H9 (cell line): Measurements from ENCODE around the gene KREMEN1. TPM values are rescaled to one million over a fixed set of nuclear protein-coding genes. Genes with fewer than 3 reads are reported as not detected.

Source experiments
- DNase-seq: peaks from one replicate; pipeline ENCODE4 v3.0.0-alpha.2; 2017
- H2AFZ ChIP-seq: one replicate; pipeline ENCODE4 v1.6.1; 2013; ENCODE audit warnings: mild to moderate bottlenecking, low read length, control low read depth, moderate library complexity
- H2AK5ac ChIP-seq: 2 replicates; pipeline ENCODE4 v1.6.1; 2013; ENCODE audit warnings: low read length, control low read depth, mixed read lengths; ENCODE audit not compliant: insufficient read length
- H2BK120ac ChIP-seq: one replicate; pipeline ENCODE4 v1.6.1; 2013; ENCODE audit warnings: low read depth, mild to moderate bottlenecking, low read length, control low read depth, inconsistent platforms; ENCODE audit not compliant: poor library complexity, severe bottlenecking
- H2BK12ac ChIP-seq: 2 replicates; pipeline ENCODE4 v1.6.1; 2013; ENCODE audit warnings: low read length, control low read depth, mixed read lengths, low read depth; ENCODE audit not compliant: insufficient read length
- H2BK15ac ChIP-seq: 2 replicates; pipeline ENCODE4 v1.6.1; 2013; ENCODE audit warnings: low read depth, low read length, control low read depth
- H2BK20ac ChIP-seq: one replicate; pipeline ENCODE4 v1.6.1; 2013; ENCODE audit warnings: low read depth, mild to moderate bottlenecking, low read length, control low read depth, inconsistent platforms; ENCODE audit not compliant: poor library complexity, severe bottlenecking
- H2BK5ac ChIP-seq: 2 replicates; pipeline ENCODE4 v1.6.1; 2013; ENCODE audit warnings: low read length, control low read depth, mixed read lengths; ENCODE audit not compliant: insufficient read length
- H3K14ac ChIP-seq: 2 replicates; pipeline ENCODE4 v1.6.1; 2013; ENCODE audit warnings: low read length, control low read depth; ENCODE audit not compliant: insufficient read depth
- H3K18ac ChIP-seq: 2 replicates; pipeline ENCODE4 v1.6.1; 2013; ENCODE audit warnings: low read depth, mild to moderate bottlenecking, mixed read lengths, low read length, control low read depth; ENCODE audit not compliant: insufficient read length
- H3K23ac ChIP-seq: 2 replicates; pipeline ENCODE4 v1.6.1; 2013; ENCODE audit warnings: low read length, control low read depth, mixed read lengths, low read depth; ENCODE audit not compliant: insufficient read length
- H3K23me2 ChIP-seq: 2 replicates; pipeline ENCODE4 v1.6.1; 2013; ENCODE audit warnings: low read depth, mild to moderate bottlenecking, mixed read lengths, low read length, control low read depth; ENCODE audit not compliant: insufficient read length, poor library complexity, severe bottlenecking
- H3K27ac ChIP-seq: 2 replicates; pipeline ENCODE4 v1.5.1; 2013; ENCODE audit warnings: low read length, control low read depth, mixed read lengths, low read depth; ENCODE audit not compliant: insufficient read length
- H3K27me3 ChIP-seq: 2 replicates; pipeline ENCODE4 v1.6.1; 2013; ENCODE audit warnings: low read length, control low read depth, inconsistent platforms; ENCODE audit not compliant: insufficient read depth
- H3K4ac ChIP-seq: 2 replicates; pipeline ENCODE4 v1.6.1; 2013; ENCODE audit warnings: low read depth, mild to moderate bottlenecking, control low read depth, inconsistent platforms, low read length, moderate library complexity
- H3K4me1 ChIP-seq: 2 replicates; pipeline ENCODE4 v1.6.1; 2013; ENCODE audit warnings: low read length, control low read depth, inconsistent platforms; ENCODE audit not compliant: insufficient read depth
- H3K4me2 ChIP-seq: 2 replicates; pipeline ENCODE4 v1.6.1; 2013; ENCODE audit warnings: low read length, control low read depth, mixed read lengths; ENCODE audit not compliant: insufficient read length, insufficient read depth
- H3K56ac ChIP-seq: 2 replicates; pipeline ENCODE4 v1.6.1; 2013; ENCODE audit warnings: low read depth, mild to moderate bottlenecking, mixed read lengths, low read length, control low read depth; ENCODE audit not compliant: insufficient read length
- H3K79me1 ChIP-seq: 2 replicates; pipeline ENCODE4 v1.6.1; 2013; ENCODE audit warnings: low read depth, mild to moderate bottlenecking, moderate library complexity, low read length, control low read depth, inconsistent platforms; ENCODE audit not compliant: insufficient read depth, poor library complexity, severe bottlenecking
- H3K79me2 ChIP-seq: 2 replicates; pipeline ENCODE4 v1.6.1; 2013; ENCODE audit warnings: low read length, control low read depth, inconsistent platforms; ENCODE audit not compliant: insufficient read depth
- H3K9ac ChIP-seq: 2 replicates; pipeline ENCODE4 v1.6.1; 2013; ENCODE audit warnings: low read length, control low read depth, mixed read lengths; ENCODE audit not compliant: insufficient read length; ENCODE audit errors: extremely low read depth
- H3K9me3 ChIP-seq: one replicate; pipeline ENCODE4 v1.6.1; 2013; ENCODE audit warnings: low read depth, low read length, inconsistent platforms; ENCODE audit not compliant: control insufficient read depth
- H3T11ph ChIP-seq: one replicate; pipeline ENCODE4 v1.6.1; 2013; ENCODE audit warnings: mild to moderate bottlenecking, low read length, control low read depth, inconsistent platforms
- H4K20me1 ChIP-seq: one replicate; pipeline ENCODE4 v1.6.1; 2013; ENCODE audit not compliant: control insufficient read depth, insufficient read length, insufficient read depth
- H4K5ac ChIP-seq: 2 replicates; pipeline ENCODE4 v1.6.1; 2013; ENCODE audit warnings: low read depth, mild to moderate bottlenecking, mixed read lengths, low read length, control low read depth; ENCODE audit not compliant: insufficient read length
- H4K8ac ChIP-seq: replicated peaks from 2 replicates; pipeline ENCODE4 v1.6.1; 2013; ENCODE audit warnings: low read length, control low read depth, mixed read lengths, low read depth; ENCODE audit not compliant: insufficient read length
- H4K91ac ChIP-seq: 2 replicates; pipeline ENCODE4 v1.6.1; 2013; ENCODE audit warnings: low read depth, mild to moderate bottlenecking, moderate library complexity, mixed read lengths, low read length, control low read depth; ENCODE audit not compliant: insufficient read length
- H3K27ac Mint-ChIP-seq, 3 experiments: 2 replicates in 2 of 3; 3 replicates in 1 of 3; pipeline ENCODE4 v1.8.0; 2020 to 2021; ENCODE audit warnings: mixed read lengths in 3 of 3, mild to moderate bottlenecking in 1 of 3, moderate library complexity in 1 of 3
- H3K27me3 Mint-ChIP-seq: 2 replicates; pipeline ENCODE4 v1.8.0; 2021; ENCODE audit warnings: low read depth, mild to moderate bottlenecking, moderate library complexity, mixed read lengths
- H3K36me3 Mint-ChIP-seq, 3 experiments: 2 replicates in 2 of 3; 3 replicates in 1 of 3; pipeline ENCODE4 v1.8.0; 2020 to 2021; ENCODE audit warnings: low read depth in 3 of 3, mixed read lengths in 3 of 3; ENCODE audit not compliant: insufficient read depth in 1 of 3
- H3K4me1 Mint-ChIP-seq, 2 experiments: 2 replicates each; pipeline ENCODE4 v1.8.0; 2020; ENCODE audit warnings: mixed read lengths in 2 of 2
- H3K4me3 Mint-ChIP-seq, 2 experiments: 2 replicates in 1 of 2; 3 replicates in 1 of 2; pipeline ENCODE4 v1.8.0; 2020 to 2021; ENCODE audit warnings: mild to moderate bottlenecking in 2 of 2, mixed read lengths in 2 of 2, moderate library complexity in 1 of 2
- H3K9me3 Mint-ChIP-seq, 2 experiments: 2 replicates in 1 of 2; 3 replicates in 1 of 2; pipeline ENCODE4 v1.8.0; 2020; ENCODE audit warnings: mild to moderate bottlenecking in 2 of 2, mixed read lengths in 2 of 2, moderate library complexity in 1 of 2
- WGBS: extraction: QIAGEN DNeasy Blood & Tissue Kit; methylation state at CpG from one replicate; pipeline ENCODE4 v1.1.7; 2013; ENCODE audit warnings: missing lambda C conversion rate, low lambda C conversion rate, mixed read lengths; ENCODE audit not compliant: insufficient read length; ENCODE audit errors: extremely low coverage; 5-methylcytosine and 5-hydroxymethylcytosine counted together
- total RNA-seq: library from RNA; stranded (reverse); gene quantifications from 2 replicates; pipeline ENCODE4 v1.2.1, GENCODE V29; 2021
- TF ChIP-seq, protein P1 (sequence below): fragments of 200-600 bp; sonication (generic); conservative IDR thresholded peaks from 3 replicates; pipeline ENCODE4 v1.8.0; 2021; ENCODE audit warnings: antibody characterized with exemption, mild to moderate bottlenecking

Gene KREMEN1
- total RNA-seq, 1 experiment from 2014 or later: 2.4 TPM

DNA sequence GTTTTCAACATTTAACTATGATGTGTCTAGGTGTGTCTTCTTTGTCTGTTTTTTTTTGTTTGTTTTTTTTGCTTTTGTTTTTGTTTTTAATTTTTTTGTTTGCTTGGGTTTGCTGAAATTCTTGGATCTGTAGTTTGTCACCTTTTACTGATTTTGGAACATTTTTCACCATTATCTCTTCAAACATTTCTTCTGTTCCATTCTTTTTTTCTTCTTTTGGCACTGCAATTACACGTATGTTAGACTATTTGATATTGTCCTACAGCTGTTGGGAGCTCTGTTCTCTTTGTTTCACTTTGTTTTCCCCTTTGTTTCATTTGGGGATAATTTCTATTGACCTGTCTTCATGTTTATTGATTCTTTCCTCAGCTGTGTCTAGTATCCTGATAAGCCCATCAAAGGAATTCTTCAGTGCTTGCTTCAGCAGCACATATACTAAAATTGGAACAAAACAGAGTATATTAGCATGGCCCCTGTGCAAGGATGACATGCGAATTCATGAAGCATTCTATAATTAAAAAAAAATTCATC, 60.8 kb downstream of the KREMEN1 start:
- Mint-ChIP-seq H3K4me3 (no peak overlapping the region), H3K36me3 (peaks cover 3 to 4% (median 4%) of the 10 kb centered on the region in 3 experiments; a peak in 4 of 7 replicates), H3K9me3 (peaks cover 4 to 7% of the 10 kb centered on the region in 2 experiments; a peak in 2 of 5 replicates), H3K4me1 (peaks cover 3 to 4% of the 10 kb centered on the region in 2 experiments), H3K27ac (no peak overlapping the region), H3K27me3 (peaks cover 2% of the 10 kb centered on the region; the same call in 1 of the 2 replicates)
- no peak overlapping the region for H2BK15ac ChIP-seq
- no peak overlapping the region for H3T11ph ChIP-seq
- H3K14ac ChIP-seq: no peak overlapping the region
- no peak overlapping the region for H2BK120ac ChIP-seq
- no peak overlapping the region for H2BK20ac ChIP-seq
- H3K79me1 ChIP-seq: no peaks in the 10 kb centered on the region
- H4K5ac ChIP-seq: no peak overlapping the region
- TF ChIP-seq, protein P1, sequence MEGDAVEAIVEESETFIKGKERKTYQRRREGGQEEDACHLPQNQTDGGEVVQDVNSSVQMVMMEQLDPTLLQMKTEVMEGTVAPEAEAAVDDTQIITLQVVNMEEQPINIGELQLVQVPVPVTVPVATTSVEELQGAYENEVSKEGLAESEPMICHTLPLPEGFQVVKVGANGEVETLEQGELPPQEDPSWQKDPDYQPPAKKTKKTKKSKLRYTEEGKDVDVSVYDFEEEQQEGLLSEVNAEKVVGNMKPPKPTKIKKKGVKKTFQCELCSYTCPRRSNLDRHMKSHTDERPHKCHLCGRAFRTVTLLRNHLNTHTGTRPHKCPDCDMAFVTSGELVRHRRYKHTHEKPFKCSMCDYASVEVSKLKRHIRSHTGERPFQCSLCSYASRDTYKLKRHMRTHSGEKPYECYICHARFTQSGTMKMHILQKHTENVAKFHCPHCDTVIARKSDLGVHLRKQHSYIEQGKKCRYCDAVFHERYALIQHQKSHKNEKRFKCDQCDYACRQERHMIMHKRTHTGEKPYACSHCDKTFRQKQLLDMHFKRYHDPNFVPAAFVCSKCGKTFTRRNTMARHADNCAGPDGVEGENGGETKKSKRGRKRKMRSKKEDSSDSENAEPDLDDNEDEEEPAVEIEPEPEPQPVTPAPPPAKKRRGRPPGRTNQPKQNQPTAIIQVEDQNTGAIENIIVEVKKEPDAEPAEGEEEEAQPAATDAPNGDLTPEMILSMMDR: no peak
- no peak overlapping the region for H3K27ac ChIP-seq
- no peak overlapping the region for H3K9ac ChIP-seq
- no peak overlapping the region for H2AFZ ChIP-seq
- no peak overlapping the region for H3K4ac ChIP-seq
- no peaks in the 10 kb centered on the region for H3K27me3 ChIP-seq
- no peak for DNase-seq
- H3K4me2 ChIP-seq: no peak overlapping the region
- H3K79me2 ChIP-seq: no peaks in the 10 kb centered on the region
- H2AK5ac ChIP-seq: no peak overlapping the region
- no peak overlapping the region for H4K91ac ChIP-seq
- no peak overlapping the region for H2BK5ac ChIP-seq
- H3K56ac ChIP-seq: no peak overlapping the region
- no peaks in the 10 kb centered on the region for H3K23me2 ChIP-seq
- H4K20me1 ChIP-seq: no peaks in the 10 kb centered on the region
- no CpG with 5 or more reads among the region's 2 CpGs for WGBS
- H2BK12ac ChIP-seq: no peak overlapping the region
- no peak overlapping the region for H3K23ac ChIP-seq
- H3K18ac ChIP-seq: no peak overlapping the region
- no peaks in the 10 kb centered on the region for H3K9me3 ChIP-seq
- H3K4me1 ChIP-seq: no peaks in the 10 kb centered on the region
- no peak overlapping the region for H4K8ac ChIP-seq
